Activated CD4-positive, alpha-beta T cell treated with anti-CD3 and anti-CD28 coated beads, Interleukin-2, amount 50 U/mL, for 4 hours (primary cell): ENCODE data around the gene LILRA5.
"Not testable (repeated sequence)": the region's sequence is repeated elsewhere in the genome, so short reads cannot be mapped to it uniquely, and the experiment has no call there.

Experiments
- DNase-seq, 2 experiments: peaks; one replicate each; pipeline ENCODE4 v3.0.0-alpha.2; 2020

The LILRA5 gene

DNA sequence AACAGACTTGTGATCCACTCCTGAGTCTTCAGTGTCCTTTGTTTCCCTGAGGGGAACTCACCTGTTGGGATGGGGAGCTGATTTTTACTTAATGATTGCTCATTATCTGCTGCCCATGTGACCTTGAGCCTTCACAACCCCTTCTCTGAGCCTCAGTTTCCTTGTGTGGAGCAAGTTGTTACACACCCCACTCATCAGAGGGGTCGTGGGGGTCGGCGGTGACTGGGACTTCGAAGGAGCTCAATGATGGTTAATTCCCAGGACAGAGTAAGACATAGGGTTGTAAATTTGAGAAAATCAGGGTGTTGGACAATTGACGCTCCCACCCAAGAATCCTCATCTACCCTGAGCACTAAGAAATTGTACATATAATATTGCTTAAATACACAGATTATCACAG lies 13.5 kb downstream of the LILRA5 start:
- DNase-seq = no peak

DNA sequence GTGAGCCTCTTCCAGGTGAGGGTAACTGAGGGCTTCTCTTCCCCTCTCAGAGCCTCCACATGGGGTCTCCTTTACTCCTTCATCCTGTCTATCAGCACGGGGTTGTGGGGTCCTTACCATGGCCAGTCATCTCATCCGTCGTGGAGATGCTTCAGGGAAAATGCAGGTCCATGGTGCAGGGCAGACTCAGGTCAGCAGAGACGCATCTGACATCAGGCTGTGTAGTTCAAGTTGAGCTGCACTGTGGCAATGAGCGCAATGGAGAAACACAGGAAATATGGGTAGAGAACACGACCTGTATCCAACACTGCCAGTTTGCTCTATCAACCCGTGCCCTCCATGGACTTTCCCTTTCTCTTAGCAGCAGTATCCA lies 13.9 kb downstream of the LILRA5 start:
- DNase-seq = no peak

DNA sequence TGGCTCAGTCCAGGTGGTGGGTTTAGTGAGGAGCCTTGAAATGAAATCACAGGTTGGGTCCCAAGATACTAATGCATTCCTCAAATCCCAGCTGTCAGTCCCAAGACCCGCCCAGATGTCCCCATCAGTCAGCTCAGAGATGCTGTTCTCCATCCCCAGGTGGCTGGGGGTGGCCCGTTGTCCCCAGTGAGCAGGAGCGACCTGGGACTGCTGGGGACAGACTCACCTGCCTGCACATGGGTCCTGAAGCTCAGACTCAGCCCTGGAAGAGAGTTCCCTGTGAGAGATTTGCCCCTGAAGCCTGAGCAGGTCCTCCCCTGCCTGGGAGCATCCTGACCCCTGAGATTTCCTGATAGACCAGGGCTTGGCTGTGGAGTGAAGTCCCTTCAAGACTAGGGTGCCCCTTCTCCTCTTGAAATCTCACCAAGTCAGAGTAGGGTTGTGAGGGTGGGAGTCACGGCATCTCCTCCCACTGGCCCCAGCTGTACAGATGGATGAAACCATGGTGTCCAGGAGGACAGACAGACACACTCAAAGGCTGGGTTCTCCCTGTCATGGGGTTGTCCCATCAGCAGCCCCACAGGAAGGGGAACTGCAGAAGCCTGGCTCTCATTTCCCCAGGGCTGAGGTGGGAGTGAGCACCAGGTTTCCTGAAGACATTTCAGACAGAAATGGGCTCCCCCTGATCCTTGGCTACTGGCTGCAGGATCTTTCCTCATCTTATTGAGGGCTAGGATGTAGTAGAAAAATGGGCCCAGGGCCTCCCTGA lies 14.4 kb downstream of the LILRA5 start:
- no peak for DNase-seq

DNA sequence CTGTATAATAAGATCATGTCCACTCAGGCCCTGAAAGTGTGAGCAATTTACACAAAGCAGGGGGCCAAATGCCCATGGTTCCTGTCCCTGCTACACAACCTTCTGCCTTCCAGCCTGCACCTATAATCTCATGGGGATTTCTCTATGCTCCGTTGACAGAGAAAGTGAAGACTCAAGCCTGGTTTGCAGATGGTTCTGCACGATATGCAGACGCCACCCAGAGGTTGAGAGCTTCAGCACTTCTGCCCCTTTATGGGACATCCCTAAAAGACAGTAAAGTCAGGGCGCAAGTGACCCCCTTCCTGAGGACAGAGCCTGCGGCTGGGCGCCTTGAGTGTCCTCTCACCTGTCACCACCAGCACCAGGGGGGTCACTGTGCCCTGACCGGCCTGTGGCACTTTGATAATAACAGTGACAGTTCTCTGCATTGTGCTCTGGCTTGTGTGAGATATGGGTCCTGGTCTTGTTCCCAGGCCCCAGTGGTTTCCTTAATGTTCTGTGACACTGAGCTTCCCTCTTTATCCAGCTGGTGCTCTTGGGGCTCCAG lies 15.1 kb downstream of the LILRA5 start:
- DNase-seq = no peak

DNA sequence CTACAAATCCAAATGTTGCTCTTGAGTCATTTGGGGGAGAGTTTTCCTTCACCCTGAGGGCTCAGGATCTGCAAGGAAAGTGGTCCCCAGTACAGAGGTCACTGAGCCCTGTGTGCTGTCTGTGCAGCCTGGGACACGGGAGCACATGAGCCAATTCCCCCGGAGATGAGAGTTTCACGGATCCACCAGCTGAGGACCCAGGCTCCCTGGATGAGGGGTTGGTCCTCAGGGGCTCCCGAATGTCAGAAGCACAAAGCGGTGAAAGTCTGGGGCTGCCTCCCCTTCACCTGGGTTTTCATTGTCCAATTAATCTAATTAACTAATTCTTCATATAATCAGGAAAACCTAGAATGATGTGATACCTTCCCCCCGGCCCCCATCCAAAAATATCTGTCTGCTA lies 18.4 kb downstream of the LILRA5 start:
- DNase-seq = no peak

DNA sequence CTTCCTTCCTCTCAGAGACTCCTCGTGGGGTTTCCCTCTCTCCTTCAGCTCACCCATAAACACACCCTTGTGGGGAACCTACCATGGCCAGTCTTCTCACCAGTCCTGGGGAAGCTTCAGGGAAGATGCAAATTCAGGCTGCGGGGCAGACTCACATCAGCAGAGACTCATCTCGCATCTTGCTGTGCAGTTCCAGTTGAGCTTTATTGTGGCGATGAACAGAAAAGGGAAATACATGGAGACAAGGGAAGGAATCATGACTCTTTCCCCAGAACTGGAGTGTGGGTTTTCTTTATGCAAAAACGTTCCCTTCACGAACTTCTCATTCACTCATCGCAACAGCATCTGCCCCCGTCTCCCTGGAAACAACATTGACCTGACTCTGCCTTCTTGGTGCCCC lies 23.8 kb downstream of the LILRA5 start:
- DNase-seq = not testable (repeated sequence)

DNA sequence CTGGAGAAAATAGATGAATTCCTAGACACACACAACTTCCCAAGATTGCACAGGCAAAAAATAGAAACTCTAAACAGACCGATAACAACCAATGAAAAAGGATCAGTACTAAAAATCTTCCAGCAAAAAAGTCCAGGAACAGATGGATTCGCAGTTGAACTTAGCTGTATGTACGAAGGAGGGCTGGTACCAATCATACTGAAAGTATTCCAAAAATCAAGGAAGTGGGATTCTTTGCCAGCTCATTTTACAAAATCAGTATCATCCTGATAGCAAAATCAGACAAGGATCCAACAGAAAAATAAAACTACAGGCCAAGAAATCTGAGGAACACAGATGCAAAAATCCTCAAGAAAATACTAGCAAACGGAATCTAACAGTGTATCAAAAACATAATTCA lies 25.5 kb downstream of the LILRA5 start:
- no peak for DNase-seq

DNA sequence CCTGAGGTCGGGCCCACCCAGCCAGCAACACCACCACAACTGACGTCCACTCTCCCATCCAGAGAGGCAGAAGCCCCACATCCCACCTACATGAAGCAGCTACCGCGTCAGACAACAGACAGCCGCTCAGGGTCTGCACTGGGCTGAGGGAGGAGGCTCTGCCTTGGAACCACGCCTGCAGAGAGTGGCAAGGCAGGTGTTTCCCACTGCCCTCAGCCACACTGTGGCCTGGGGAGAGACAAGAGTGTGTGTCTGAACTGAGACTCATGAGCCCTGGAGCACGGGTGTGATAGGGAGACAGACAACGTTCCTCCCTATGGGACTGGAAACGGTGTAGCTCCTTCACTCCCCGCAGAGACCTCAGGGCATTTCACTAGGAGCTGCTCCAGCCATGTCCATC lies 26.7 kb downstream of the LILRA5 start:
- DNase-seq = not testable (repeated sequence)

DNA sequence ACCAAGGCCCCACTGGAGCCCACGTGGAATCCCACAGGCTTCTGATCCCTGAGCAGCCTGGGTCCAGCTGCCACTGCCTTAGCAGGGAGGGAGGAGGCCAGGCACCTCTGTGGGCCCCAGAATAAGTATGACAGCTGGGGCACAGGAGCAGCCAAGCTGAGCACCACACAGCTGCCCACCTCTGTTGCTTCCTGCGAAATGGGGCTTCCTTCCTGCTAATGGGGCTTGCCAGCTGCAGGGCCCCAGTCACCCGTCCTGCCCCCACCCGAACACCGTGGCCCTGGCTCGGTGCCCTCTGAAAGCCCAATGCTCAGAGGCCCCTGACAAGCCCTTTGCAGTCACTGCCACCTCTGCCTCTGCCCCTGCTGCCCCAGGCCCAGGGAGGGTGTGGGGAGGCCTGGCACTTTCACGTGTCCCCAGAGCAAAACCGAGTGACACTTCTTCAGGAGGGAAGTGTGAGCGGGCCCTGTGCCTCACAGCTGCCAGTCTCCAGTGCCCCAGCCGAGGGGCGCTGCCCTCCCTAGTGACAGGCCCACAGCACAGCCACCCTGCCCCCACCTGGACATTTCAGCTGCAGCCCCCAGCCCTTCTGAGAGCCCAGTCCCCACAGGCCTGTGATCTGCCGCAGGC lies 27.4 kb downstream of the LILRA5 start:
- DNase-seq = not testable (repeated sequence)

DNA sequence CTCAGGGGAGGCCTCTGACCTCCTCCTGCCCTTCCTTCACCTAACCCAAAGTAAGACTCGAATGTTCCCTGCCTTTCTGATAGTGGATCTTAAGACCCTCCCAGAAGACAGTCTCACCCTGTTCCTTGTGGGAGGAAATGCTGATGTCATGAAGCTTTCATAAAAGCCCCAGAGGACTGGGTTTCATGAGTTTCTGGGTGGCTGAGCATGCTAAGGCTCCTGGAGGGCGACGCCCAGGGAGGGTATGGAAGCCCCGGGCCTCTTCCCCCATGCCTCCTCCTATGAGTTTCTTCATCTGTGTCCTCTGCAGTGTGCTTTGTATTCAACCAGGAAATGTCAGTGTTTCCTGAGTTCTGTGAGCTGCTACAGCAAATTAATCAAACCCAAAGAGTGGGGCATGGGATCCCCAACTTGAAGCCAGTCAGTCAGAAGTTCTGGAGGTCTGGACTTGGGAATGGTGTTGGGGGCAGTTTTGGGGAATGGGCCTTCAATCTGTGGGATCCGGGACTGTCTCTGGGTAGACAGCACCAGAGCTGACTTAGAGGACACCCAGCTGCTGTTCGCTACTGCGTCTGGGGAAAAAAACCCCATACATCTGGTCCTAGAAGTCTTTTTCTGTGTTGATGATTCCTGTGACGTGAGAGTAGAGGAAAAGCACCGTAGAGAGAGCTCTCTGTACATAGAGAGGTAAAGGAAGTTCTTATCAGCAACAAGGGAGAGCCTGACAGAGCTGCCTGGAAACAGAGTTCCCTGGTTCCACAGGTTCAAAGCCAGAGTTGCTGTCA lies 30.1 kb downstream of the LILRA5 start:
- DNase-seq = no peak

DNA sequence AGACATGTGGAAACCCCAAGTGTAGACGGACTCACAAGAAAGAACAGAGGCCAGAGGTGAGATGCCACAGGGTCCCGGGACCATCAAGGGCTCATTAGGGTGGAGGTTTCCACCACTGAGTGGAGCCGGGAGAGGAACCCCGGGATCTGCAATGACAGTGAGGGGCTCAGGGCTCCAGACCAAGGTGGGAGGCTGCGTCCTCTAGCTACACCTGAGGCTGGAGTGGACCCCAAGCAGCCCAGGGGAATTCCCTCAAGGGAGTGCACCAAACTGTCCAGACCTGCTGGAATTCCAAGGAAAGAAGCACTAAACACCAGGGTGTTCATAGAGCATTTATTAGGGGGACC lies 31.3 kb downstream of the LILRA5 start:
- not testable (repeated sequence) for DNase-seq

DNA sequence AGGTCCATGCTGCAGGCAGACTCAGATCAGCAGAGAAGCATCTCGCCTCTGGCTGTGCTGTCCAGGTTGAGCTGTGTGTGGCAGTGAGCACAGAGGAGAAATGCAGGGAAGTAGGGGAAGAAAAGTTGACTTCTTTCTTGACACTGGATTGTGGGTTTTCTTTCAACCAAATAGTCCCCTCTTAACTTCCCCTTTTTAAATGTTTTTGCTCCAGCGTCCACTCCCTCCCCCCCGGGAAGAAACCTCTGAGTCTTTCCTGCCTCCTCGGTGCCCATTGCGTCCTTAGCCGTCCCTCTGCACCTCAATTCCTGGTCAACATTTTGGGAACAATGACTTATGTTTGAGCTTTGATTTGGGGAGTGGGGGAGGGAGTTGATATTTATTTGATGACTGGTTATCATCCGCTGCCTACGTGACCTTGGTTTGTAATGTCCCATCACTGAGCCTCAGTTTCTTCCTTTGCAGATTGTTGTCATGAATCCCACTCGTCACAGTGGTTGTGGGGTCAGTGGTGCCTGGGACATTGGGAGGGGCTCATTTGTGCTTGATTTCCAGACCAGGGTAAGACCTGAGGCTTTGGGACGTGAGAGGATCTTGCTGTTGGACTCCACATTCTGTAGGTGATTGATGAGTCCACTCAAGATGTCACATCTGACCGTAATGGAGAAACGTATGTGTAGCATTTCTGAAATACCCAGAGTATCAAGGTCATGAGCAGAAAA lies 31.8 kb downstream of the LILRA5 start, which contains the start of gene LILRB2:
LILRB2 (minus strand) TSS at position 104 of the 722 bp plus-strand sequence. CDS start 614 bp downstream, outside the sequence.
- DNase-seq = no peak

DNA sequence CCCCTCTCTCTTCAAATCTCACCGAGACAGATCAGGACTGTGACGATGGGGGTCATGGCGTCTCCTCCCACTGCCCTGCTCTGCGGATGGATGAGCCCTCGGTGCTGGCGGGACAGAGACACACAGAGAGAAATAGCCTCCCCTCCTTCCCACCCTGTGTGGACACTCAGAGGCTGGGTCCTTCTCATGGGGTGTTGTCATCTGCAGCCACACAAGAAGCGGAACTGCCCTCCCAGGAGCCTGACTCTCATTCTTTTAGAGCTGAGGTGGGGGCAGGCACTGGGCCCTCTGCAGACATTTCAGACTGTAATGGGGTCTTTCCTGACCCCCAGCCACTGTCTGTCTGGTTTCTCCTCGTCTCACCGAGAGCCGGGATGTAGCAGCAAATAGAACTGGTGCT lies 32.5 kb downstream of the LILRA5 start:
- DNase-seq = not testable (repeated sequence)

DNA sequence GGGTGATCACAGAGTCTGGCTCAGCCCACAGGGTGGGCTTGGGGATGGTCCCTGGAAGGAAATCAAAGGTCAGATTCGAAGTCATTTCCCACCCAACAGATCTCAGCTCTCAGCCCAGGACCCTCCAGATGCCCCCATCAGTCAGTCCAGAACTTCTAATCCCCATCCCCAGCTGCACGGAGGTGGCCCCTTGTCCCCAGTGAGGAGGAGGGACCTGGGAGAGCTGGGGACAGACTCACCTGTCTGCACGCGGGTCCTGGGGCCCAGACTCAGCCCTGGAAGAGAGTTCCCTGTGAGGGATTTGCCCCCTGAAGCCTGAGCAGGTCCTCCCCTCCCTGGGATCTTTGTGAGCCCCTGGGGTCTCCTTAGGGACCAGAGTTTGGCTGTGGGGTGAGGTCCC lies 32.9 kb downstream of the LILRA5 start:
- not testable (repeated sequence) for DNase-seq

DNA sequence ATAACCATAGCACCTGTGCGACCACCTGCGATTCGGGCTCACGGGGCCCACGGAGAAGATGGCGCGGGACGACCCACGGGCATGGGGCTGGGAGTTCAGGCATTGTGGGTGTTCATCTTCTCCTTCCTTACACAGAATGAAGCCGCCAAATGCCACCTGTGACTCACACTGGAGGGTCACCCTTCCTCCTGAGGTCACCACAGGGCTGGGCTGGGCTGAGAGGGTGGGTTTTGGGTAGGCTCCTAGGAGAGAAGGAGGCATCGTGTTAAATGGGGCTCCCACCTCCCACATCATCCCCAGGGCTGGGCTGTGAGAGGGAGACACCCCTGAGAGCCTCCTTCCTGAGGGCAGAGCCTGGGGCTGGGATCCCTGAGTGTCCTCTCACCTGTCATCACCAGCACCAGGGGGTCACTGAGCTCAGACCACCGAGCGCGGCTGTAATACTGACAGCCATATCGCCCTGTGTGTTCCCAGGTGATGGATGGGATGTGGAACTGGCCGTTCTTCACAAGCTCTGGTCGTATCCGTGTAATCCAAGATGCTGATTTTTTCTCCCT lies 33.5 kb downstream of the LILRA5 start:
- no peak for DNase-seq

DNA sequence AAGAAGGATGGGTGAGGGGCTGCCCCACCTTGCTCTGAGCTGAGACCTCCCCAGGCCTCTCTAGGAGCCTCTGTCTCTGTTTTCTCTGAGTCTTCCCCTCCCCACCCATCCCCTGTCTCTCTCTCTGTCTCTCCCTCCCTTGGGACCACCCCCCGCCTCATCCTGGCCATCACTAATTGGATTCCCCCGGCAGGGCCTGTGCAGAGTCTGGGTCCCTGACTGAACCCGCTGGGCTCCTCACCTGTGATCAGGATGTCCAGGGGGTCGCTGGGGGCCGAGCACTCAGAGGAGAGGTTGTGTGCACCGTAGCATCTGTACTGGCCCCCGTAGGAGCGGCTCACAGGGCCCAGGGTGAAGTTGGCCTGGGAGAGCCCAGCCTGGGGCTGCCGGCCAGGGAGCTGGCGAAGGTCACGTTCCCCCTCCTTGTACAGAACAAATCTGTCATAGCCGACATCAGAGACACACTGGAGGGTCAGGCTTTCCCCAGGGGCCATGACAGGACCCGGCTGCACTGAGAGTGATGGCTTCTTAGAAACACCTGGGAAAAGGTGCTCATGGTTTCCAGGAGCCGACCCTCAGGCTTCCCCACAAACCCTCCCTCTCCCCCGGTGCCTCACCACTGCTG lies 34.3 kb downstream of the LILRA5 start:
- DNase-seq = not testable (repeated sequence)

DNA sequence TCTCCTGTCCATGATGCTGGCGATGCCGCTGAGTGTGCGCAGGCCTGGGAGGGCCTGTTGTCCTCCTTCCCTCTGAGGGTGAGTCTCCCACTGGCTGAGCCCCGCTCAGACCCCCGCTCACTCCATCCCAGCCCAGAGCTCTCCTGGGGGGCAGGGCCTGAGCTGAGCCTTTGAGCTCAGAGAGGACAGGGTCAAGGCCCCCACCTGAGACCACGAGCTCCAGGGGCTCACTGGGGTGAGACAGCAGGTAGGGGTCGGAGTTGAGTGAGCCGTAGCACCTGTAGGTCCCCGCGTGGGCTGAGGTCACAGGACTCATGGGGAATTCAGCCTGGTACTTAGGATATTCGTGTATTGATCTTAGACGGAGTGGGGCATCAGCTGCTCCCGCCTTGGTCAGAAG lies 34.9 kb downstream of the LILRA5 start:
- not testable (repeated sequence) for DNase-seq

DNA sequence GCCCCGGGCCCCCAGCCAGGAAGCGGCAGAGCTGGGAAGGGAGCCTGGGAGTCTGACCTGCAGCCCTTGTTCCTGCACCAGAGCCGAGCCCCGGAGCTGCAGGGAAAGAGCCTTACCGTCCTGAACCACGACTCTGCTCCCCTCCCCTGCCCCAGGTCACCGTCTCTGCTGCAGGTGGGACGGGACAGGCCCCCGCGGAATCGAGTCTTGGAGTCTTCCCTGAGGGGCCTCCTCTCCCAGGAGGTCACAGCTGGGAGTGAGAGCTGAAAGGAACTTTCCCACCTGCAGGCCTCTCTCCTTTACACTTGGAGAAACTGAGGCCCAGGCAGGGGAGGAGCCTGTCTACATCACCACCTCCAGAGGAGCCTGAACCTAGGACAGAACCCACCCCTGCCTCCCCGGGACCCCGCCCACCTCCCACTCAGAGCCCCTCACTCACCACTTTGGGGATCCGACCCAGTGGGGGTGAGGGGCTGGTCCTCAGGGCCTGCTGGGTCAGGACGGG lies 35.8 kb downstream of the LILRA5 start:
- DNase-seq = not testable (repeated sequence)

DNA sequence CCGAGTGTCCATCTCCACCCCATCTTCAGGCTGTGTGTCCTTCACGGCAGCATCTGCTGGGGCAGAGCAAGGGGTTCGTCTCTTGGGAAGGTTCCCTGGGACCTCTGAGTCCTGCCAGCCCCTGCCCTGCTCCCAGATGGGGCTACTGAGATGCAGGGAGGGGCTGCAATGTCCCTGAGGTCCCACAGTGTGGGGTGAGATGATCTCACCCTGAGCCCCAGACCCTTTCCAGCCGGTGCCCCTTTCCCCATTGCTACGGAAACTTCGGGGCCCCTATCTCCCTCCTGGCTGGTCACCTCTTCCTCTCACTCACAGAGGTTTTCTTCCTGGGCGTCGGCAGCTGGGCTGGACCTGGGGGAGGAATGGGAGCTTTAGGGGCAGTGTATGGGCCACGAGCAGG lies 37.0 kb downstream of the LILRA5 start:
- DNase-seq = no peak

DNA sequence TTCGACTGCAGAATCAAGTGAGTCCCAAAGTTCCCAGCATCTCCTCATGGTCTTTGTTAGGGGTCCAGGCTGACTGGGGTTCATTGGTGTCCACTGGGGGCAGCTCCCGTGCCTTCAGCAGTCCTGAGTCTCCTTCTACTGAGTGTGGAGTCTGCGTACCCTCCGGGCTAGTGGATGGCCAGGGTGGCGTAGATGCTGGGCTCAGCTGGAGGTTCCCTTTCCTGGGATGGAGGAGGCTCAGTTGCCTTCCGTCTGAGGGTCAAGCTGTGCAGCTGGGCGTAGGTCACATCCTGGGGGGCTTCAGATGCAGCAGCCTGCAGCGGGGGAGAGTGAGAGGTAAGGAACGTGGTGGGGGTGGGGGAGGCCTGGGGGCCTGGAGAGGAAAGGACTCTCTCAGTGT lies 38.5 kb downstream of the LILRA5 start:
- not testable (repeated sequence) for DNase-seq

DNA sequence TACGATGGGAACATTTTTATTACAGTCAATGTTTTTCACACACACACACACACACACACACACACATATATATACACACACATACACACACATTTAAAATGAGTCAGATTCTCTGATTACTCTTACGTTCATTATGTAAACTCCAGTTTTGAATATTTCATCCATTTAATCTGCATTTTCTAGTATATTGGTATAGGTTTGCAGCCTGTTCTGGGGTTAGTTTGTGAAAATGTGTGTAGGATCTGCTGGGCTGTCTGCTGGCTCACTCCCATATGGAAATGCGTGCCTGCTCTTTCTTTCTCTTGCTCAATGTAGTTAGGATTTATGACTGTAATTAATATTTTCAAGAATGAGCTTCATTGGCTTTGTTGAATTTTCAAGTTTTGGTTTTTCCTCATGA lies 39.1 kb downstream of the LILRA5 start:
- DNase-seq = no peak

DNA sequence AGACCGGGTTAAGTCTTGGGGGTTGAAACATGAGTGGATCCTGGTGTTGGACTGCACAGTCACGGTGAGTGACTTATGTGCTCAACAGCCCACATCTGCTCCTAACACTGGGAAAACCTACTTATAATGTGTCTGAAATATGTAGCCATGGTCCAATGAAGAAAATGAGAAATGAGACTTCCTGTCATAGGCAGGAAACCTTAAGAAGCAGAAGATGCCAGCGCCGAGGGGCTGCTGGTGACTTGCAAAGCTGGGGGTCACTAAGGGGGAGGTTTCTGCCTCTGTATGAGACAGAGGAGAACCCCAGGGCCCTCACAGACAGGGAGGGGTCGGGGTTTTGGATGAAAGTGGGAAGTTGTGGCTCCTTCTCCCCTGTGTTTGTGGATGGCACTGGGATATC lies 40.8 kb downstream of the LILRA5 start:
- not testable (repeated sequence) for DNase-seq
